Stimulated activated CD8-positive, alpha-beta memory T cell treated with anti-CD3 and anti-CD28 coated beads, Interleukin-7, amount 100 ng/mL, for 24 hours (primary cell): Measurements from ENCODE around the gene KY.
"Not testable (repeated sequence)": the region's sequence is repeated elsewhere in the genome, so short reads cannot be mapped to it uniquely, and the experiment has no call there.

Source experiments
- DNase-seq: peaks from one replicate; pipeline ENCODE4 v3.0.0-alpha.2; 2020; ENCODE audit warnings: low read depth

The KY gene

DNA sequence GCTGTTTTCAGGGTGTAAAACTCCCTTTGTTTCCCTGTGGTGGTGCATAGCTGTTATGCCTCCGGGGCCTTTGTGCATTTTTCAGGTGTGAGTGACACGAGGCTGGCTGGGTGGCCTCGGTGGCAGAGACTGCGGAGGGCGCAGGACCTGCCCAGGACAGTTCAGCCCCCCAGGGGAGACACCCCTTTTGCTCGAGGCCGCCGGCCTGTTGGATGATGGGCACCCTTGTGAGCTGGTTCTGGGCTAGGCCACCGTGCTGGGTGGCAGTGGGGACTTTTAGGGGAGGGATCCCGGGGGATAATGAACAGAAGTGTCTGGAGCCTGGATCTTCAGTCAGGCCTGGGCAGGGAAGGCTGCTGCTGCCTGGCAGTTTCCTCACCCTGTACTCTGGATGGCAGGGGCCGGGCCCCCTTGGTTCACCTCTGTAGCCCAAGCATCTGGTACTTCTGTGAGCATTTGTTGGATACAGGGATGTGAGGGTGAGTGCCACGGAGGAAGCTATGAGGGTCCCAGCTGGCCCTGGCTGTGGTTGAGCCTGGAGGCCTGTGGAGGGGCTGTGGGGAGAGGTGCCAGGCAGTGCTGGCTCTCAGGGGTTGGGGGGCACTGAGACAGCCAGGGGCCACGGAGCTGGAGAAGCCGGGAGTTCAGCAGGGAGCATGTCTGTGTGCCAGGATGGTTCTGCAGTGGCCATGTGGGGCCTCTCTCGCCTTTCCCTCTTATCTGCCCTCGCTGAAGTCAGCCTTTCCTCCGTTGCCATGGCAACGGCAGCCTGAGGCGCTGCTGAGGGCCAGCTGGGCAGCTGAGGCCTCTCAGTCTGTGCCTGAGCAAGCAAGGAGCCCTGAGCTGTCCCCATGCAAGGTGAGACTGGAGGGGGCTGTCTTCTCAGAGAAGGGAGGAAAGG, 49.0 kb downstream of the KY start:
- DNase-seq, result no peak

DNA sequence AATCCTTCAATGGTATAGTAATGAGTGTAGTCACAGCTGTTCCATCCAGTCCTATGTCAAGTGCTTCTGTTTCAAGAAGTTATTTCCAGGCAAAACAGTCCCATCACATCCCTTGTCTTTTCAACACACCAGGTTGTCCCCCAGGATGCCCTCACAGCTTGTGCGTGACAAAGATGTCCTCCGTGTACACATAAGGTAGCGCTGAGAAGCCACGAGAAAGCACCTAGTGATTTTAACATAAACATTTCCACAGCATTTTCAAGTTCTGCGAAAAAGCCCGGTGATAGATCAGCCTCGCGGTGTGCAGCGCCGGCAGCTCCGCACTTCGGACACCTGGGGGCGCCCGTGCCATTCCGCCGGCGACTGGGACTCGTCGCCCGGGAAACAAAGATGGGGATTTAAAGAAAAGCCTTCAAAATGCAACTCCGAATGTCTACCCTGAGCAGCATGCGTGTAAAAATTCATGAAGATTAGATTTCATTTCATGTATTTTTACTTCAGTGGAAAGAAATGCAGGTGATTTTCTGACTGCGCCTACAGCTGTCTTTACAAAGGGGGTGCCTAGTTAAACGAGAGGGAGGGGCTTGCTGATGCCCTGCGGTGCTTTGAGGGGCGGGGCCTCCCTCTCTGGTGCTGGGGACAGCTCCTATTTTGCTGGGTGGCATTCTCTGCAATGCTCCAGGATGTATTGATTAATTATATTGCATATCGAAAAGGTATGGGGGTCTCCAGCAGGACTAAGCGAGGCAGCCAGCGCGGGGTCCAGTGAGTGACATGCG, 49.9 kb downstream of the KY start:
- peak; percentile 18 for DNase-seq

DNA sequence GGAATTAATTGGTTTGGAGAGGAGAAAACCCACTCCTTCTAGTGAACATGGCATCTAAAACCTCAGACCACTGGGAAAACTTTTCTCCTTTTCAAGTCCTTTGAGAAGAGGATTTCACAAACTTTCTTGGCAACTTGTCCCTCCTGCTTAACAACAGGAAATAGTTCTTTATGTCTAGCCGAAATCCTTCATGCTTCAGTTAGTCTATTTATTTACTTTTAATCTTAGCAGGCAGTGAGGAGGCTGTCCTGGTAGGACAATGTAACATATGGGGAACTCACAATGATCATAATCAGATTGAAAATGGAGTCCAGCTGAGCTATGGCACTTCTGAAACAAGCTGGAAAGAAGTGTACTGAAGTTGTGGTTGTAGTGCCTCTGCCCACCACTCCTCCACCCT, 50.6 kb downstream of the KY start:
- no peak for DNase-seq

DNA sequence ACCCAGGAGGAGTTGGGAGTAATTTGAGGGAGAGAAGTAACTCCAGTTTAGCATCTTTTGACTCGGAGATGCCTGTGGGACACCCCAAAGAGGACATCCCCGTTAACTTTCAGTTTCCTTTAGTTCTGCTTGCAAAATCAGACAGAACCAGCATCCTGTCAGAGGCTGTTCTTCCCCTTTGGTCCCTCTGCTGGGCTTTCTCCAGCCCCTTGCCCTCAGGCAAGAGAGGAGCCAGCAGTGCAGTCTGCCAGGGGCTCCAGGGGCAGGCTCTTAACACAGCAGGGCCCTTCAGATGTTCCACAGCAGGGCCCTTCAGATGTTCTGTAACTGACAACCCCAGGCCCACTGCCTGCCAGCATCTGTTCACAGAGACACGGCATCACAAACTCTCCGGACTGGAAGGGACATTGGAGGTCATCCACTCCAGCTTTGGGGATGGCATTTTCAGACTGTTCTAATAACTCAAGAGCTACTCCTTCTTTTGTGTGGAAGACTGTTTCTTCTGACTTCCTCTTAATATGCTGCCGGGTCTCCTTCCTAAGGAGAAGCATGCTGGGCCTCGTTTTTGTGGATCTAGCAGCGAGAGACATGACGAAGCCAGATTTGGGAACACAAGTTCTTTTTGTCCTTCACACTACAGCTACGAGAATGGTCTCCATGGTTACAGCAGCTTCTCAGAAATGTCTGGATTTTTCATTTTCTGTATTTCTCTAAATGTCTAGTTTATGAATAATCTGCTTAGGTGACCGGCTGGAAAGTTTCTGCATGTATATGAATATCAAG, 51.9 kb downstream of the KY start:
- no peak for DNase-seq

DNA sequence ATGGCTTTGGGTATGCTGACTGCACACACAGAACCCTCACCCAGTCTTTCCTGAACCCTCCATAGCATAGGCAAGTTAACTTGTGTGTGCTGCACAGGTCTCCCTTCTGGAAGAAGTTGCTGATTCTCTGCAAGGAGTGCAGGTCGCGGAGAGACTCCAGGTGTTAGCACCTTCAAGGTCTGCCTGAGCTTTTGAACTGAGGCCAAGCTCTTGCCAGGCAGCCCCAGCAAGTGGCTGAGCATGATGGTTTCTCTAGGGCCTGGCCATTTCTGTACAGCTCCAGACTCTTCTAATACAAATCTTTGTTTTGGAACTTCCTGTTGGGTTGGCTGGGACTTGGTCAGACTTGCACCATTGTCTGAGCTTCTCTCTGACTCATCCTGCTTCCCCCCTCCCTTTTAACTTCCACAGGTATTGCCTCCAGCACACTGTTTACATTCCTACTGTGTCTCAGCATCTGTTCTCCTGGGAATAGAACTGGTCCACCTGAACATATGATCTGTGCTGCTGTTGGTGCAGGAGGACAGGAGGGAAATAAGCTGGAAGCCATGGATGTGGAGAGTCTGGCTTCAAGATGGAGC, 53.3 kb downstream of the KY start:
- no peak for DNase-seq

DNA sequence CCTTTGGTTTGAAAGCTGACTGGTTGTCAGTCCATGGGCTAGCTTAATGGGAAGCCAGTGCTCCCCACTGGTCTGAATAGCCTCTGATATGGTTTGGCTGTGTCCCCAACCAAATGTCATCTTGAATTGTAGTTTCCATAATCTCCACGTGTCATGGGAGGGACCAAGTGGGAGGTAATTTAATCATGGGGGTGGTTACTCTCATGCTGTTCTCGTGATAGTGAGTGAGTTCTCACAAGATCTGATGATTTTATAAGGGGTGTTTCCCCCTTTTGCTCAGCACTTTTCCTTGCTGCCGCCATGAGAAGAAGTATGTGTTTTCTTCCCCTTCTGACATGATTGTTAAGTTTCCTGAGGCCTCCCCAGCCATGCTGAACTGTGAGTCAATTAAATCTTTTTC, 55.8 kb downstream of the KY start:
- not testable (repeated sequence) for DNase-seq

DNA sequence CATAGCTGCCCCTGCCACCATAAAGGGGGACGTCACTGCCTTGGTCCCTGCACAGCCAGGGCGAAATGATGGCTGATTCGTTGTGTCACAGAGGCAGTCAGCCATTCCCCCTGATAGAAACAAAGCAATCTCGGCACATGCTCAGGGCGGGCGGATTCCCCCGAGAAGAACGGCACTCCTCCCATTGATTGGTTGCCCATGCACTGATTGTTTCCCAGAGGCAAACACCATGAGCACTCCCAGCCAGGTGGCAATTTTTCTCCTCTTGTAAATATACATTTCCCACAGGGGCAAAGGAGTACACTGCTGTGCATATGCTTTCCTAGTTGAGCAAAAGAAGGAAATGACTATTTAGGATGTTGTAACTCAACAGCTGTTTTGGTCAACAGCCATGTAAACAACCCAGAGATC, 56.5 kb downstream of the KY start:
- no peak for DNase-seq

DNA sequence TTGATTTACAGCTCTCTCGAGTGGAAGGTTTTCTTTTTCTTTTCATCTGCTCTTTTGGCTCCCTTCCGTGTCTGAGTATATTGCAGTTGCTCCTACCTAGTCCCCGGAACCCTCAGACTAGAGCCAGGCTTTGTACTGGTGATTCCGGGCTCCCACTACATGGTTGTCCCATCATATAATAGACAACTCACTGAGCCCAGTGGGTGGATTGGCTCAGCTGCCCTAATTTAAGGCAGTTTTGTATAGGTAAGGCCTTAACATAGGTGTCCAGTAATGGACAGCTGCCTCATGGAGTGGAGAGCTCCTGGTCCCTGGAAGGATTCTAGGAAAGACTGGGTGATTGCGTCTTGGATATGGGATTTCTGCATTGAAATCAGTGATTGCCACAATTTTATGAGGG, 58.0 kb downstream of the KY start:
- no peak for DNase-seq

DNA sequence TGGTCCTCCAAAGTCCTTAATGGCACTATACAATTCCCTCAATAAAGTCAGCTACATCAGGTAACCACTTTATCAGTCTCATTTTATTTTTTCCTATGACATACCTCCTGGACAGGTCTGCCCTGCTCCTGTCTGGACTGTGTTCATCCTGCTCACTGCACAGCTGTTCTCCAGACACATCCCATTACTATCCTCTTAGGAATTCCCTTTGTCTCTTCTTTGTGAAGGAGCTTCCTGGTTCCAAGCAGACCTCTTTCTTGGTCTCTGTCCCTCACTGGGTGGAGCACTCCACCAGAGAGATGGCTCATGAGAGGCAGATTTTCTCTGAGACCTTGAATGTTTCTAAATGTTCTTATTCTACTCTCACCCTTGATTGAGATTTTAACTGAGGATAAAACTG, 60.1 kb downstream of the KY start:
- DNase-seq, result no peak

DNA sequence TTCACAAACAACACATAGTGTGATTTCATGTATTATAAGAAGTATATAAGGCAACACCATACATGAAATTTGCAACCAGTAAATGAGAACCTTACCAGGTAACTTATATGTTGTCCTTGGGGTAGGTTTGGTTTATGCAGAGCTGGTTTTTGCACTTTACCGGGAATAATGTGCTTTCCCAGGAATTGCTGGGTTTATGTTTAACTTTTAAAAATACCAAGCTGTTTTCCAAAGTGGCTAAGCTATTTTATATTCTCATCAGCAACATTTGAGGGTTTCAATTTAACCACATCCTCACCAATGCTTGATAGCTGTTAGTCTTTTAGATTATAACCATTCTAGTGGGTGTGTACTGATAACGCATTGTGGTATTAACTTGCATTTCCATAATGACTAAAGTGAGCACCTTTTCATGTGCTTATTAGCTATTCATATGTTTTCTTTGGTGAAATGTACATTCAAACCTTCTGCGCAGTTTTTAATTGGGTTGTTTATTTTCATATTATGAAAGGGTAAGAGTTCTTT, 71.6 kb downstream of the KY start:
- DNase-seq, result no peak

DNA sequence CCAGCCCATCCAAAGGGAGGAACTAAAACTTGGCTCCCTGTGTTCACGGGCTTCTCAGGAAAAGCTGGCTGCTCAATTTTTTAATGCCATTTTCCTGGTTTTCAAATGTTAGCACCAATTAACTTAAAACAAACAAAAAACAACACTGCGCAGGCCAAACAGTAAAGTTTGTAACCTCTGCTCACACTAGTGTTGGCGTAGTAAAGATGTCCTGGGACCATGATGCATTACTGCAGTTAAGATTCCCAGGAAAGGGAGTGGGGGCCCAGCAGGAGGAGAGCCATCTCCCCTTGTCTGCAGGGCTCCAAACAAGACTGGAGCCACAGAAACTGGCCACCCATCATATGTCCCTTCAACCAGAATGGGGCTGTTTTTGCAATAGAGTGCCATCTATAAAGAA, 74.0 kb downstream of the KY start:
- no peak for DNase-seq

DNA sequence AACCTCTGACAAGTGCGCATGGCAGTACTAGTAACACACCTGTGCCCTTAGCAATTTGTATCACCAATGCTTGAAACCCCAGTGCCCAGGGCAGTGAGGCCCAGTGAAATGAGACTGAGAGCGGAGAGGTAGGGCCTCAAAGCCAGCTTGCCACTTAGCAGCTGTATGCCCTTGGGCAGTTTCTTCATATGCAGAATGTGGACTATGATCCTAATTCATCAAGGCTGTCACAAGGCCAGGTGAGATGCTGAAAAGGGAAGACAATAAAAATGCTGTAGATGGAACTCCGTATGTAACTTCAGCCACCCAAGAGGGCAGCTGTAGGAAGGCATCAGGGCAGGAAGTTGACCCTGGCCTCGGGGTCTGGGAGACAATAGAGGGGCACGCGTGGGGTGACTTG, 74.4 kb downstream of the KY start:
- DNase-seq, result no peak

DNA sequence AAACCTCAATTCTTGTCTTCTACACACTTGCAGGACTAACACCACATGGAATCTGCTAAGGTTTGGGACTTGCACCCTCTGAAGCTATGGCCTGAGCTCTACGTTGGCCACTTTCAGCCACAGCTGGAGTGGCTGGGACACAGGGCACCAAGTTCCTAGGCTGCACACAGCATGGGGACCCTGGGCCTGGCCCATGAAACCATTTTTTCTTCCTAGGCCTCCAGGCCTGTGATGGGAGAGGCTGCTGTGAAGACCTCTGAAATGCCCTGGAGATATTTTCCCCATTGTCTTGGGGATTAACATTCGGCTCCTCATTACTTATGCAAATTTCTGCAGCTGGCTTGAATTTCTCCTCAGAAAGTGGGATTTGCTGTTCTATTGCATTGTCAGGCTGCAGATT, 80.9 kb downstream of the KY start:
- DNase-seq, result not testable (repeated sequence)

DNA sequence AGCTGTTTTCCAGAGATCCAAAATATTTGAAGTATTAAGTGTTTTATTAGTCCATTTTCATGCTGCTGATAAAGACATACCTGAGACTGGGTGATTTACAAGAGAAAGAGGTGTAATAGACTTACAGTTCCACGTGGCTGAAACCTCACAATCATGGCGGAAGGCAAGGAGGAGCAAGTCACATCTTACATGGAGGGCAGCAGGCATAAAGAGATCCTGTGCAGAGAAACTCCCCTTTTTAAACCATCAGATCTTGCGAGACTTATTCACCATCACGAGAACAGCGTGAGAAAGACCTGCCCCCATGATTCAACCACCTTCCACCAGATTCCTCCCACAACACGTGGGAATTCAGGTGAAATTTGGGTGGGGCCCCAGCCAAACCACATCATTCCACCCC, 82.0 kb downstream of the KY start:
- no peak for DNase-seq

DNA sequence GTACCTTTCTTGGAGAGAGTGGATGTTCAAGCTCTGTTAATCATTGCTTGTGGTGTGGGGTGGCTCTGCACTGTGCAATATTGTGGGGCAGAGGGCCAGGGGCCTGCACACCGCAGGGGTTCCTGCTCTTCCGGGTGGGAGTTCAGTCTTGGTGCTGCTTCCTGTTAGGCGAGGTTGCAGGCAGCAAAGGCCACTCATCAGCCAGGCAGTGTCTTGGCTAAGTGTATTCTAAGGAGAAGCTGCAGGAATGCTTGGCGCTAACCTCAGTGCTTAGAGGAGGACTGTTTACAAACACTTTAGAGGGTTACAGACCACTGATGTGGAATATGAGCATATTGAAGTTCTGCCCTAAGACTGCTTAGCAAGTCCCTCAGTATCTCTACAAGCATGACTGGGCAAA, 83.2 kb downstream of the KY start:
- DNase-seq, result no peak

DNA sequence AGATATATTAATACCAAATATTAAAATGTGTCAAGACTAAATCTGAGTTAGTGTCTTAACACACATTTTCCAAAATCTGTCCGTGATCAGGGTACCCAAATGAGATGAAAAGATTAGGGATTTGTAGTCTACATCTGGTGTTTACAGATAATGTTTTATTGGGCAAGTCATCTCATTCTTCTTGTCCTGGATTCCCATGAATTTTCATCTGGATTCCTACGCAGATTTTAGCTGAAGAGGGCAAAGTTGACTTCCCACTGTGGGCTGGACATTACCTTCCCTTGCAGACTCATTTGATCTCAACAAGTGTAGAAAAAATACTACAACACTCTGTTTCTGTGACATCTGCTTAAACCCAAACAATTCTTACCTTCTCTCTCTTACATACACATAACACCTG, 85.8 kb downstream of the KY start:
- DNase-seq, result no peak

DNA sequence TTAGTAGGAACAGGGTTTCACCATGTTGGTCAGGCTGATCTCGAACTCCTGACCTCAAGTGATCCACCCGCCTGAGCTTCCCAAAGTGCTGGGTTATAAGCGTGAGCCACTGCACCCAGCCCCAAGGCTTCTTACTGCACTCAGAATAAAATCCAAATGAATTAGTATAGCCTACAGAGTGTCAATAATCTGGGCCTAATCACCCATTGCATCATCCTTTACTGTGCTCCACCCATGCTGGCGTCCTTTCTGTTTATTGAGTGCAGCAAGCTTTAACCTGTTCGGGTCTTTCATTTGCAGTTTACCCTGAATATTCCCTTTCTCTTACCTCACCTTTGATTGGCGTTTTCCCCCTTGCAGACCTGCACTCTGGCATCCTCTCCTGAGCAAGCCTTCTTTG, 87.2 kb downstream of the KY start:
- no peak for DNase-seq

DNA sequence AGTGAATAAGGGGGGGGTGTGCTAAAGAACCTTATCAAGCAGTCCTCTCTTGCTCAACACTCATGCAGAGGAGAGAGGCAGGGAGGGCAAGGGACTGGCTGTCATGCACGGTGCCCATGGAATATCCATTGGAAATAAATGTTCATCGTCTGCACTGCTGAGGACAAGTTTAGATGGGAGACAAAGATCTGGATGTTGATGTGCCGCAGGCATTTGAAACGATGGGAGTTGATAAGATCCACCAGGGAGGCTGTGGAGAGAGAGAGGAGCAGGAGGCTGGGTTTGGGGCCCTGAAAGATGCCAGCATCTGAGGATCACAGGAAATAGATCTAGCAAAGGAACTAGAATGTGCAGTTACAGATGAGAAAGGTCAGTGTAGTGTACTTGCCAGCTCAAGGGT, 88.8 kb downstream of the KY start:
- DNase-seq, result no peak

DNA sequence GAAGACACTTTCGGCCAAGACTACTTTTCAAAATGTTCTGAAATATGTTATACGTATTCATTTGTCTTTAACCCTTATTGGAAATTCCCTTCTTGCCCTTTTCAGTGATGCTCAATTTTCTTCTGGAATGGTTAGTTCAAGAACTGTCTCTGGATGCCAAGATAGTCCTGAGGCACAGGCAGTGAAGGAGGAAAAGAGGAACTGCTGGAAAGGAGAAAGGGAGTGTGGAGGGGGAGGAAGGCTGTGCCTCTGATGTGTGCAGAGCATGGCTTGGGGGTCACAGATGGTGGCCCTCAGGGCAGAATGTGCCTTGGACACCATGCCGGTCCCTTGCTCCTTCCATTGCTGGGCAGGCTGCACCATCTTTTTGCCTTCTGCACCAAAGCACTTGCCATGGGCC, 91.2 kb downstream of the KY start:
- DNase-seq, result no peak
